CD4-positive, alpha-beta T cell treated with Interleukin-1 beta for 1 hour (primary cell): ENCODE measurements around the gene RNF8.
"Not testable (repeated sequence)": the region's sequence is repeated elsewhere in the genome, so short reads cannot be mapped to it uniquely, and the experiment has no call there.

ENCODE experiments used
- DNase-seq, 2 donors: peaks; one replicate each; pipeline ENCODE4 v3.0.0-alpha.2; 2020 to 2022

The RNF8 gene

GRCh38 chr6:37353761-37354525 is at the start of gene RNF8:
TSS of gene RNF8 (plus strand) at chr6:37353983. CDS start at chr6:37354165, 182 bp downstream.
- peak; percentile 89 to 90 for DNase-seq

GRCh38 chr6:37304766-37305165 is 49.0 kb upstream of the RNF8 start:
- no peak for DNase-seq

GRCh38 chr6:37305841-37306425 is 47.9 kb upstream of the RNF8 start:
- DNase-seq: no peak

- DNase-seq: no peak
Observed at GRCh38 chr6:37306624-37307222, 47.1 kb upstream of the RNF8 start.

GRCh38 chr6:37307484-37307883 is 46.3 kb upstream of the RNF8 start:
- not testable (repeated sequence) for DNase-seq

- no peak for DNase-seq
Observed at GRCh38 chr6:37308069-37308815, 45.5 kb upstream of the RNF8 start.

GRCh38 chr6:37309046-37309445 is 44.7 kb upstream of the RNF8 start:
- no peak for DNase-seq

GRCh38 chr6:37309692-37310091 is 44.1 kb upstream of the RNF8 start:
- DNase-seq: no peak

- no peak for DNase-seq
Observed at GRCh38 chr6:37310966-37311365, 42.8 kb upstream of the RNF8 start.

- no peak for DNase-seq
Observed at GRCh38 chr6:37311741-37312473, 41.9 kb upstream of the RNF8 start.

GRCh38 chr6:37313723-37314486 is 39.9 kb upstream of the RNF8 start:
- no peak for DNase-seq

- DNase-seq: peak; percentile 29 to 51
Observed at GRCh38 chr6:37314487-37315156, 39.2 kb upstream of the RNF8 start.

- no peak for DNase-seq
Observed at GRCh38 chr6:37315157-37315515, 38.6 kb upstream of the RNF8 start.

GRCh38 chr6:37316071-37316470 is 37.7 kb upstream of the RNF8 start:
- DNase-seq: no peak

- no peak for DNase-seq
Observed at GRCh38 chr6:37317312-37318038, 36.3 kb upstream of the RNF8 start.

GRCh38 chr6:37319156-37319555 is 34.6 kb upstream of the RNF8 start:
- no peak for DNase-seq

GRCh38 chr6:37319856-37320480 is 33.8 kb upstream of the RNF8 start:
- no peak for DNase-seq

- no peak for DNase-seq
Observed at GRCh38 chr6:37320646-37321045, 33.1 kb upstream of the RNF8 start.

- no peak for DNase-seq
Observed at GRCh38 chr6:37321101-37321500, 32.7 kb upstream of the RNF8 start.
